Small intestine (tissue), 7 donors: ENCODE results near the gene FCGR2B. TPM values are rescaled to one million over a fixed set of nuclear protein-coding genes. Genes with fewer than 3 reads are reported as not detected.
"Not testable (repeated sequence)": the region's sequence is repeated elsewhere in the genome, so short reads cannot be mapped to it uniquely, and the experiment has no call there.

Source experiments
- DNase-seq, 2 donors: peaks; one replicate each; pipeline versions ENCODE4 v3.0.0 to v3.0.0-alpha.2; 2013
- FAIRE-seq: peaks from 2 replicates; lab custom pipeline; 2012; peaks lifted over from hg19 to GRCh38; lab: Jason Lieb, UNC
- H3K27ac ChIP-seq, 3 donors: one replicate each; pipeline ENCODE4 v1.5.1; 2013; ENCODE audit warnings: low read length in 2 of 3, mild to moderate bottlenecking in 2 of 3, control low read depth in 1 of 3, inconsistent platforms in 1 of 3, low read depth in 1 of 3, moderate library complexity in 1 of 3
- H3K27me3 ChIP-seq, 3 donors: one replicate each; pipeline ENCODE4 v1.6.1; 2013; ENCODE audit warnings: low read length in 3 of 3, inconsistent platforms in 1 of 3; ENCODE audit not compliant: control insufficient read depth in 3 of 3, insufficient read depth in 3 of 3
- H3K36me3 ChIP-seq, 3 donors: one replicate each; pipeline ENCODE4 v1.6.1; 2013; ENCODE audit warnings: low read length in 3 of 3, inconsistent platforms in 1 of 3, low read depth in 1 of 3, mild to moderate bottlenecking in 1 of 3, moderate library complexity in 1 of 3; ENCODE audit not compliant: control insufficient read depth in 3 of 3, insufficient read depth in 2 of 3
- H3K4me1 ChIP-seq, 3 donors: one replicate each; pipeline ENCODE4 v1.6.1; 2013; ENCODE audit warnings: low read length in 2 of 3, inconsistent platforms in 1 of 3, low read depth in 1 of 3, mild to moderate bottlenecking in 1 of 3, moderate library complexity in 1 of 3; ENCODE audit not compliant: control insufficient read depth in 3 of 3, insufficient read depth in 2 of 3
- H3K4me3 ChIP-seq, 3 donors: one replicate each; pipeline ENCODE4 v1.5.1; 2013; ENCODE audit warnings: low read length in 3 of 3, control low read depth in 1 of 3, inconsistent platforms in 1 of 3, low read depth in 1 of 3, mild to moderate bottlenecking in 1 of 3, moderate library complexity in 1 of 3
- H3K9me3 ChIP-seq, 2 donors: one replicate each; pipeline ENCODE4 v1.6.1; 2013; ENCODE audit warnings: low read depth in 1 of 2, low read length in 1 of 2; ENCODE audit not compliant: control insufficient read depth in 2 of 2, insufficient read depth in 1 of 2
- WGBS, 3 donors: extraction: QIAGEN DNeasy Blood & Tissue Kit; methylation state at CpG; one replicate each; pipeline ENCODE4 v1.1.7; 2013; 5-methylcytosine and 5-hydroxymethylcytosine counted together
- polyA plus RNA-seq, 4 donors: library from polyadenylated mRNA; stranded (reverse) in 3 of 4; unstranded in 1 of 4; fragments of 200-250 nt in 3 of 4; fragments of 120-200 nt in 1 of 4; gene quantifications; one replicate each; pipeline versions ENCODE4 v1.2.1 to v1.2.3, GENCODE V29; 2013
- donor health status: healthy with polysubstance abuse.
- donor health status: control.
- donor health status: control.
- donor health status: Bipolar disorder and iron deficiency.
- donor health status: healthy.

Gene FCGR2B
- polyA plus RNA-seq, 4 donors = 0.07 to 12.3 (median 0.54) TPM; not detected in 1

GRCh38 chr1:161626445-161627146 is 36.3 kb upstream of the FCGR2B start:
- H3K27me3 ChIP-seq = peaks cover 0 to 15% (median 0%) of the 10 kb centered on the region in 3 donors
- not testable (repeated sequence) for FAIRE-seq, DNase-seq, H3K4me3 ChIP-seq, H3K36me3 ChIP-seq, H3K27ac ChIP-seq, H3K9me3 ChIP-seq, H3K4me1 ChIP-seq
- 69 to 74% (median 71%) methylated on average over 8 to 9 of the region's 10 CpGs for WGBS, 3 donors

GRCh38 chr1:161630128-161630742 is 32.7 kb upstream of the FCGR2B start:
- not testable (repeated sequence) for FAIRE-seq, H3K4me3 ChIP-seq, H3K27me3 ChIP-seq, H3K9me3 ChIP-seq, DNase-seq, H3K36me3 ChIP-seq, H3K4me1 ChIP-seq, H3K27ac ChIP-seq
- 70 to 82% (median 77%) methylated on average over 1 of the region's 2 CpGs for WGBS, 3 donors

- H3K36me3 ChIP-seq = no peaks in the 10 kb centered on the region
- no peak within 1 kb of the TSS for H3K27ac ChIP-seq
- FAIRE-seq (no peak), DNase-seq (no peak)
- no peak within 1 kb of the TSS for H3K4me3 ChIP-seq
- H3K9me3 ChIP-seq = no peaks in the 10 kb centered on the region
- peaks cover 0 to 4% (median 0%) of the 10 kb centered on the region in 3 donors for H3K27me3 ChIP-seq
- 85 to 92% (median 86%) methylated on average over 4 of the region's 4 CpGs for WGBS, 3 donors
- H3K4me1 ChIP-seq = no peaks in the 10 kb centered on the region
These were observed 31.9 kb upstream of the FCGR2B start, which contains the start of gene FCGR3B for GRCh38 chr1:161631076-161631475. Gene FCGR3B, minus strand, starts transcription at chr1:161631176. Its CDS starts 82 bp downstream, at chr1:161631094.

DNA sequence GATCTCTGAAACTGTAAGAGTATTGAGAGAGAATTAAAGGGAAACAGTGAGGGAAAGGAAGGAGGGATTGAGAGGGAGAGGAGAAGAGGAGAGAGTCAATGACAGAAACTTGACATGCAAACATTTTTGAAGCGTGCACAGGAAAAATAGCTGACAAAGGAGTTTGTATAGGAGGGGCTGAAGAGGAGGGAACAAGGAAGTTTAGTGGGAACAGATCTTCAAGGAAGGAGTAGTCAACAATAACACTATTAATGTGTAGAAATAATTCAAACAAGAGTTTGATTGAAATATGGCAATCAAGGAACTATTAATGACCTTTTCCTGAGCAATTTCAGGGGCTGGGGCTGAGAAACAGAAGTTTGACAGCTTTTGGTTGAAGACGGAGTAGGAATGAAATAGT is 27.9 kb upstream of the FCGR2B start:
- not testable (repeated sequence) for FAIRE-seq, H3K27me3 ChIP-seq, H3K27ac ChIP-seq, DNase-seq, H3K9me3 ChIP-seq, H3K4me1 ChIP-seq, H3K36me3 ChIP-seq, H3K4me3 ChIP-seq
- WGBS, 3 donors = 80 to 96% (median 83%) methylated on average over 1 of the region's 2 CpGs

GRCh38 chr1:161636189-161636782 is 26.7 kb upstream of the FCGR2B start:
- not testable (repeated sequence) for H3K27me3 ChIP-seq, H3K4me1 ChIP-seq, H3K36me3 ChIP-seq, DNase-seq, FAIRE-seq, H3K4me3 ChIP-seq, H3K27ac ChIP-seq, H3K9me3 ChIP-seq
- WGBS, 3 donors = 50% methylated on average over 1 of the region's 1 CpG; no CpG with 5 or more reads in 2 of the 3 donors

DNA sequence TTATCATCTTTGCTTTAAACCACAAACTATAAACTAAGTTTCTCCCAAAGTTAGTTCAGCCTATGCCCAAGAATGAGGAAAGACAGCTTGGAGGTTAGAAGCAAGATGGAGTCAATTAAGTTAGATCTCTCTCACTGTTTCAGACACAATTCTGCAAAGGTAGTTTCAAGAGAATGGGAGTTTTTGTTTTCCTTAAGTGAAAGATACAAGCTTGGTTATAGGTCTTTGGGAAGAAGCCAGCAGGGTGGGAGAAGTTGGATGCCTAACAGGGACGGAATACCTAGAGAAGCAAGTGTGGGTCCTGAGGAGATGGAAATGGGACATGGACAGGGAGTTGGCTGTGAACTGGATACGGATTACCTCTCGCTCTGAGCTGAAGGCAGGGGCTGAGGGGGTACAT is 26.0 kb upstream of the FCGR2B start:
- not testable (repeated sequence) for DNase-seq, H3K4me3 ChIP-seq, H3K27me3 ChIP-seq, FAIRE-seq, H3K4me1 ChIP-seq, H3K9me3 ChIP-seq, H3K36me3 ChIP-seq, H3K27ac ChIP-seq
- WGBS, 3 donors = 77 to 95% (median 89%) methylated on average over 3 of the region's 3 CpGs

GRCh38 chr1:161638251-161638993 is 24.5 kb upstream of the FCGR2B start:
- H3K36me3 ChIP-seq, H3K9me3 ChIP-seq, DNase-seq, FAIRE-seq, H3K27me3 ChIP-seq, H3K4me1 ChIP-seq, H3K27ac ChIP-seq, H3K4me3 ChIP-seq: not testable (repeated sequence)
- 53 to 70% (median 63%) methylated on average over 4 of the region's 6 CpGs for WGBS, 3 donors

- not testable (repeated sequence) for H3K36me3 ChIP-seq, H3K4me3 ChIP-seq, H3K27ac ChIP-seq, H3K27me3 ChIP-seq, FAIRE-seq, H3K4me1 ChIP-seq, H3K9me3 ChIP-seq, DNase-seq
- 52 to 66% (median 64%) methylated on average over 2 of the region's 2 CpGs for WGBS, 3 donors
These were observed 23.7 kb upstream of the FCGR2B start for GRCh38 chr1:161639203-161639602.
